Endothelial cell of umbilical vein (primary cell): Measurements from ENCODE around the gene CMTM7. TPM values are rescaled to one million over a fixed set of nuclear protein-coding genes. Genes with fewer than 3 reads are reported as not detected.

Experiments
- BruUV-seq: library from RNA; stranded (reverse); fragments of 400-500 nt; replicated peaks from 2 replicates; lab custom pipeline; 2021; lab: Mats Ljungman, UMichigan
- CTCF ChIA-PET: fragments of 300-600, 350-600 bp; sonication (Branson Sonifier 250); formaldehyde crosslinking; loops from one replicate; lab custom pipeline; 2021; ENCODE audit warnings: antibody characterized with exemption, inconsistent platforms; lab: Charles Lee
- POLR2A ChIA-PET: fragments of 300-600, 350-600 bp; sonication (Branson Sonifier 250); formaldehyde crosslinking; loops from one replicate; lab custom pipeline; 2021; ENCODE audit warnings: antibody characterized with exemption, inconsistent platforms; lab: Charles Lee
- DNase-seq: peaks from one replicate; pipeline ENCODE4 v3.0.0-alpha.2; 2011; ENCODE audit warnings: low read depth, low spot score
- FAIRE-seq: peaks from 2 replicates; lab custom pipeline; 2011; peaks lifted over from hg19 to GRCh38; lab: Jason Lieb, UNC
- H2AFZ ChIP-seq: 2 replicates; pipeline ENCODE4 v1.6.0; 2012; ENCODE audit warnings: low read depth, low read length, control low read depth, inconsistent platforms
- H3K27ac ChIP-seq: 2 replicates; pipeline ENCODE4 v1.5.1; 2011; ENCODE audit warnings: low read depth, mild to moderate bottlenecking, control low read depth, low read length, moderate library complexity; ENCODE audit not compliant: insufficient read depth
- H3K27me3 ChIP-seq, 2 experiments: 2 replicates each; pipeline versions ENCODE4 v1.6.0 to v1.6.1; 2011; ENCODE audit warnings: low read length in 2 of 2, mixed read lengths in 1 of 2; ENCODE audit not compliant: control insufficient read depth in 2 of 2, insufficient read depth in 2 of 2
- H3K36me3 ChIP-seq, 2 experiments: 2 replicates in 1 of 2; 3 replicates in 1 of 2; pipeline ENCODE4 v1.5.1; 2011; ENCODE audit warnings: low read length in 2 of 2, mild to moderate bottlenecking in 1 of 2, moderate library complexity in 1 of 2; ENCODE audit not compliant: control insufficient read depth in 2 of 2, insufficient read depth in 2 of 2; ENCODE audit errors: extremely low read depth in 1 of 2
- H3K4me1 ChIP-seq: 3 replicates; pipeline ENCODE4 v1.5.1; 2011; ENCODE audit warnings: mild to moderate bottlenecking, low read length; ENCODE audit not compliant: control insufficient read depth, insufficient read depth; ENCODE audit errors: extremely low read depth
- H3K4me2 ChIP-seq: 2 replicates; pipeline ENCODE4 v1.6.1; 2011; ENCODE audit warnings: low read length, control low read depth, mixed read lengths; ENCODE audit not compliant: insufficient read depth
- H3K4me3 ChIP-seq, 3 experiments: fragments of 200-600 bp in 1 of 3; sonication (generic), shearing (Covaris generic) in 1 of 3; replicated peaks in 1 of 3; 2 replicates each; pipeline ENCODE4 v1.5.1; 2011 to 2016; ENCODE audit warnings: control low read depth in 3 of 3, low read length in 3 of 3, mild to moderate bottlenecking in 2 of 3, inconsistent platforms in 1 of 3, low read depth in 1 of 3, moderate library complexity in 1 of 3; ENCODE audit not compliant: insufficient read depth in 1 of 3
- H3K79me2 ChIP-seq: 2 replicates; pipeline ENCODE4 v1.6.0; 2012; ENCODE audit warnings: low read length, inconsistent platforms; ENCODE audit not compliant: control insufficient read depth, insufficient read depth
- H3K9ac ChIP-seq: replicated peaks from 2 replicates; pipeline ENCODE3; 2011; ENCODE audit warnings: low read length, control low read depth; ENCODE audit not compliant: insufficient read depth; ENCODE audit errors: extremely low read depth
- H3K9me1 ChIP-seq: replicated peaks from 3 replicates; pipeline ENCODE4 v1.6.0; 2011; ENCODE audit warnings: mild to moderate bottlenecking, low read length; ENCODE audit not compliant: control insufficient read depth, insufficient read depth; ENCODE audit errors: extremely low read depth
- H3K9me3 ChIP-seq: replicated peaks from 2 replicates; pipeline ENCODE4 v1.5.1; 2012; ENCODE audit warnings: low read length, inconsistent platforms; ENCODE audit not compliant: control insufficient read depth, insufficient read depth
- H4K20me1 ChIP-seq: replicated peaks from 2 replicates; pipeline ENCODE3; 2011; ENCODE audit warnings: mild to moderate bottlenecking, low read length; ENCODE audit not compliant: control insufficient read depth, insufficient read depth; ENCODE audit errors: extremely low read depth
- CTCF ChIP-seq, 2 donors: IDR thresholded peaks; 1 replicate in 1 of 2; 2 replicates in 1 of 2; pipeline ENCODE4 v1.5.1; 2011; ENCODE audit warnings: low read length in 2 of 2, mild to moderate bottlenecking in 2 of 2, moderate library complexity in 2 of 2, control low read depth in 1 of 2, inconsistent platforms in 1 of 2, low read depth in 1 of 2; ENCODE audit not compliant: insufficient read depth in 1 of 2; ENCODE audit errors: extremely low read depth in 1 of 2
- EZH2 ChIP-seq: IDR thresholded peaks from 2 replicates; pipeline ENCODE4 v1.6.1; 2012; ENCODE audit warnings: borderline replicate concordance, low read depth, mild to moderate bottlenecking, moderate library complexity, low read length, inconsistent platforms; ENCODE audit not compliant: severe bottlenecking
- FOS ChIP-seq: IDR thresholded peaks from 2 replicates; pipeline ENCODE4 v1.6.1; 2011; ENCODE audit warnings: mild to moderate bottlenecking, low read length, moderate library complexity, borderline replicate concordance; ENCODE audit not compliant: insufficient read depth
- GATA2 ChIP-seq: IDR thresholded peaks from 2 replicates; pipeline ENCODE4 v1.7.0; 2011; ENCODE audit warnings: low read depth, mild to moderate bottlenecking, moderate library complexity, mixed read lengths, low read length; ENCODE audit not compliant: insufficient read length, insufficient read depth
- JUN ChIP-seq: IDR thresholded peaks from 2 replicates; pipeline ENCODE4 v1.6.1; 2011; ENCODE audit warnings: borderline replicate concordance, low read depth; ENCODE audit not compliant: insufficient read length, insufficient read depth
- POLR2A ChIP-seq: IDR thresholded peaks from 2 replicates; pipeline ENCODE4 v1.6.1; 2012; ENCODE audit warnings: low read depth, mild to moderate bottlenecking, control low read depth, low read length
- dilution Hi-C: fragments of 300-500 bp; cut with MboI; formaldehyde crosslinking; loops from one replicate; pipeline ENCODE4 v1.15.0; 2019; ENCODE audit warnings: low sequenced_read_pairs; ENCODE audit not compliant: extremely low pct_ligation_motif_present
- intact Hi-C: fragments of 100-400 bp; cut with micrococcal nuclease; formaldehyde crosslinking; loops from one replicate; pipeline ENCODE4 v1.10.0; 2022
- polyA plus RNA-seq, 4 experiments: library from polyadenylated mRNA; depleted of rRNA in 3 of 4; stranded (reverse) in 3 of 4; unstranded in 1 of 4; fragments of >200 nt; gene quantifications; 2 replicates each; pipeline versions ENCODE4 v1.2.1 to v1.2.3, GENCODE V29; 2011 to 2012; ENCODE audit warnings: missing spikeins in 1 of 4
- total RNA-seq: library from RNA; stranded (reverse); gene quantifications from 2 replicates; pipeline ENCODE4 v1.2.3, GENCODE V29; 2021

CMTM7 gene
- total and polyA plus RNA-seq, 2 donors (not counting 3 experiments of a cell fraction or from before 2014, with no cell fraction given): 44.7 to 88.5 TPM

DNA sequence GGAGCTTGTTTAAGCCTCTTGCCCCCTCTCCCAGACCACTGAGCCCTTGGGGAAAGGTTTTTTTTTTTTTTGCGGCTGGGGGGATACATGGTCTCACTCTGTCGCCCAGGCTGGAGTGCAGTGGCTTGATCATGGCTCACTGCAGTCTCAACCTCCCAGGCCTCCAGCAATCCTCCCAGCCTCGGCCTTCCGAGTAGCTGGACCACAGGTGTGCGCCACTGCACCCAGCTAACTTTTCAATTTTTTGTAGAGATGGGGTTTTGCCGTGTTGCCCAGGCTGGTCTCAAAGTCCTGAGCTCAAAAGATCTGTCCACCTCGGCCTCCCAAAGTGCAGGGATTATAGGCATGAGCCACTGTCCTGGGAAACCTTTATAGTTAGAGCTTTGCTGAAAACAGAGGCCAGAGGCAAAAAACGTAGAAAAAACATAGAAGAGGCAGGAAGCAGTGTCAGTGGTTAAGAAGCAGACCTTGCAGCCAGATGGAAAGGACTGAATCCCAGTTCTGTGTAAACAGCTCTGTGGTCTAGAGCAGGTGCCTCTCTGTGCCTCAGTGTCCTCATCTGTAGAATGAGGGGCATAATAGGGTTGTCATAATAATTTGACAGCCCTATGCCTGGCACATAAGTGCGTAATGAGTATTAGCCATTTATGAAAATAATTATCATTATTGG lies 33.1 kb downstream of the CMTM7 start:
- Histone ChIP-seq H3K27ac (no peak overlapping the region), H2AFZ (no peak overlapping the region), H3K4me2 (no peak overlapping the region), H3K9ac (no peak overlapping the region), H3K4me3 (no peak overlapping the region), H3K36me3 (no peaks in the 10 kb centered on the region), H3K27me3 (no peaks in the 10 kb centered on the region), H4K20me1 (no peaks in the 10 kb centered on the region), H3K9me3 (no peaks in the 10 kb centered on the region), H3K9me1 (no peaks in the 10 kb centered on the region), H3K4me1 (peaks cover 37% of the 10 kb centered on the region), H3K79me2 (peaks cover 59% of the 10 kb centered on the region)
- dilution Hi-C loops: no loop called here
- POLR2A ChIA-PET: interaction anchor here (1.1 kb wide), 1 partner anchor 10 kb away, joined by 3 read pairs; no protein-coding TSS in a partner anchor
- CTCF ChIA-PET: interaction anchor here (0.8 to 1.6 kb wide), 8 partner anchors 10 to 247 kb away, joined by 3 to 7 read pairs (median 3); no protein-coding TSS in a partner anchor
- FAIRE-seq: no peak
- intact Hi-C loops: no loop called here
- DNase-seq: peak; percentile 37
- TF ChIP-seq FOS (no peak), GATA2 (no peak), POLR2A (no peak), CTCF (IDR thresholded peaks at IDR 0.05; ENCODE audit: extremely low read depth in 1 of 2, insufficient read depth in 1 of 2, low read depth in 1 of 2, low read length in 2 of 2) (no peak), EZH2 (no peak), JUN (no peak)
- no TSS peak for BruUV-seq
